Liver (tissue), 9 donors: ENCODE data around the gene ANKRD28. TPM values are rescaled to one million over a fixed set of nuclear protein-coding genes. Genes with fewer than 3 reads are reported as not detected.
A peak's percentile ranks its signal among the peaks of the same experiment; 100 is the strongest.

ENCODE experiments used
- DNase-seq: peaks from one replicate; pipeline ENCODE4 v3.0.0-alpha.2; 2017; ENCODE audit warnings: low spot score
- H3K27ac ChIP-seq, 2 donors: one replicate each; pipeline ENCODE4 v1.7.0; 2013; ENCODE audit warnings: inconsistent platforms in 2 of 2, low read length in 2 of 2, control low read depth in 1 of 2, low read depth in 1 of 2, mild to moderate bottlenecking in 1 of 2
- H3K27me3 ChIP-seq, 4 donors: one replicate each; pipeline versions ENCODE4 v1.6.1 to v1.7.0; 2013; ENCODE audit warnings: low read length in 3 of 4, inconsistent platforms in 1 of 4, mild to moderate bottlenecking in 1 of 4, moderate library complexity in 1 of 4; ENCODE audit not compliant: control insufficient read depth in 4 of 4, insufficient read depth in 4 of 4
- H3K36me3 ChIP-seq, 4 donors: one replicate each; pipeline versions ENCODE4 v1.6.1 to v1.7.0; 2013; ENCODE audit warnings: low read length in 3 of 4, mild to moderate bottlenecking in 3 of 4, low read depth in 1 of 4, moderate library complexity in 1 of 4; ENCODE audit not compliant: control insufficient read depth in 4 of 4, insufficient read depth in 3 of 4
- H3K4me1 ChIP-seq, 4 donors: one replicate each; pipeline versions ENCODE4 v1.6.1 to v1.7.0; 2013; ENCODE audit warnings: low read length in 3 of 4, mild to moderate bottlenecking in 3 of 4, moderate library complexity in 1 of 4; ENCODE audit not compliant: control insufficient read depth in 4 of 4, insufficient read depth in 4 of 4
- H3K4me3 ChIP-seq, 3 donors: one replicate each; pipeline versions ENCODE4 v1.6.1 to v1.7.0; 2013; ENCODE audit warnings: low read length in 3 of 3, control low read depth in 1 of 3, low read depth in 1 of 3, mild to moderate bottlenecking in 1 of 3
- H3K9ac ChIP-seq, 2 donors: one replicate each; pipeline ENCODE4 v1.7.0; 2013; ENCODE audit warnings: low read length in 2 of 2, mild to moderate bottlenecking in 2 of 2, moderate library complexity in 2 of 2, control low read depth in 1 of 2, low read depth in 1 of 2
- H3K9me3 ChIP-seq, 4 donors: one replicate each; pipeline versions ENCODE4 v1.6.1 to v1.7.0; 2013; ENCODE audit warnings: low read length in 3 of 4; ENCODE audit not compliant: control insufficient read depth in 4 of 4
- ATF3 ChIP-seq: IDR thresholded peaks from 2 replicates; pipeline ENCODE4 v1.6.1; 2016; ENCODE audit warnings: antibody characterized with exemption
- CTCF ChIP-seq: fragments of 150-350 bp; IDR thresholded peaks from 2 replicates; pipeline ENCODE4 v1.5.1; 2017; ENCODE audit warnings: improper control_type of control experiment, low read depth, low read length; ENCODE audit not compliant: missing input control
- EGR1 ChIP-seq, 2 donors: IDR thresholded peaks; 2 replicates each; pipeline ENCODE4 v1.6.1; 2016 to 2018; ENCODE audit warnings: antibody characterized with exemption in 2 of 2, low read depth in 2 of 2
- FOXA1 ChIP-seq: IDR thresholded peaks from 2 replicates; pipeline ENCODE4 v1.6.1; 2016; ENCODE audit warnings: antibody characterized with exemption
- GABPA ChIP-seq, 2 donors: IDR thresholded peaks in 1 of 2; conservative IDR thresholded peaks in 1 of 2; 2 replicates each; pipeline ENCODE4 v1.6.1; 2016; ENCODE audit warnings: antibody characterized with exemption in 2 of 2, mild to moderate bottlenecking in 1 of 2, moderate library complexity in 1 of 2
- HNF4A ChIP-seq, 2 donors: conservative IDR thresholded peaks; 2 replicates each; pipeline ENCODE4 v1.6.1; 2016; ENCODE audit warnings: antibody characterized with exemption in 2 of 2, mild to moderate bottlenecking in 2 of 2
- HNF4G ChIP-seq: IDR thresholded peaks from 2 replicates; pipeline ENCODE4 v1.6.1; 2016; ENCODE audit warnings: antibody characterized with exemption
- JUND ChIP-seq, 2 donors: IDR thresholded peaks; 2 replicates each; pipeline ENCODE4 v1.6.1; 2016; ENCODE audit warnings: antibody characterized with exemption in 2 of 2
- MAX ChIP-seq: IDR thresholded peaks from 2 replicates; pipeline ENCODE4 v1.6.1; 2016; ENCODE audit warnings: antibody characterized with exemption
- NR2F2 ChIP-seq: IDR thresholded peaks from 2 replicates; pipeline ENCODE4 v1.6.1; 2016; ENCODE audit warnings: antibody characterized with exemption
- RAD21 ChIP-seq, 2 donors: IDR thresholded peaks; 2 replicates each; pipeline ENCODE4 v1.6.1; 2016; ENCODE audit warnings: antibody characterized with exemption in 2 of 2, mild to moderate bottlenecking in 2 of 2
- REST ChIP-seq: IDR thresholded peaks from 2 replicates; pipeline ENCODE4 v1.6.1; 2016; ENCODE audit warnings: antibody characterized with exemption, mild to moderate bottlenecking
- RXRA ChIP-seq, 2 donors: IDR thresholded peaks; 2 replicates each; pipeline ENCODE4 v1.6.1; 2017 to 2018; ENCODE audit warnings: antibody characterized with exemption in 2 of 2, mild to moderate bottlenecking in 1 of 2
- SP1 ChIP-seq: IDR thresholded peaks from 2 replicates; pipeline ENCODE4 v1.6.1; 2018; ENCODE audit warnings: antibody characterized with exemption, mild to moderate bottlenecking
- TAF1 ChIP-seq: conservative IDR thresholded peaks from 2 replicates; pipeline ENCODE4 v1.6.1; 2016; ENCODE audit warnings: antibody characterized with exemption, mild to moderate bottlenecking
- YY1 ChIP-seq: IDR thresholded peaks from 2 replicates; pipeline ENCODE4 v1.6.1; 2016; ENCODE audit warnings: antibody characterized with exemption, mild to moderate bottlenecking
- ZBTB33 ChIP-seq: IDR thresholded peaks from 2 replicates; pipeline ENCODE4 v1.6.1; 2016; ENCODE audit warnings: antibody characterized with exemption
- WGBS: extraction: QIAGEN DNeasy Blood & Tissue Kit; methylation state at CpG from one replicate; pipeline ENCODE4 v1.1.7; 2013; 5-methylcytosine and 5-hydroxymethylcytosine counted together
- polyA plus RNA-seq, 2 donors: library from polyadenylated mRNA; stranded (reverse) in 1 of 2; unstranded in 1 of 2; fragments of 200-250 nt in 1 of 2; fragments of >200 nt in 1 of 2; fragmentation: Nextera tagmentation in 1 of 2; extraction: Ambion mirVana in 1 of 2; gene quantifications; one replicate each; pipeline versions ENCODE4 v1.2.1 to v1.2.3, GENCODE V29; 2013 to 2015
- total RNA-seq, 2 donors: library from RNA; depleted of rRNA; stranded (reverse); fragments of >200 nt; gene quantifications; one replicate each; pipeline ENCODE4 v1.2.3, GENCODE V29; 2014
- donor health status: healthy.
- donor health status: healthy.
- donor health status: healthy.
- donor health status: healthy.
- donor health status: healthy.

ANKRD28 gene
- total and polyA plus RNA-seq, 4 donors = 9.2 to 39.1 (median 16.8) TPM

- no peak for DNase-seq
- Histone ChIP-seq H3K9me3 (no peaks in the 10 kb centered on the region), H3K9ac (no peak overlapping the region), H3K27ac (no peak overlapping the region), H3K4me3 (no peak overlapping the region), H3K4me1 (peaks cover 0 to 30% (median 13%) of the 10 kb centered on the region in 4 donors), H3K36me3 (peaks cover 0 to 3% (median 2%) of the 10 kb centered on the region in 4 donors), H3K27me3 (no peaks in the 10 kb centered on the region)
- 86% methylated on average over 2 of the region's 2 CpGs for WGBS
- TF ChIP-seq NR2F2 = no peak
- no peak for TF ChIP-seq HNF4A (conservative IDR thresholded peaks at IDR 0.05)
- no peak for TF ChIP-seq YY1
Observed at GRCh38 chr3:15634671-15635070, 163.1 kb downstream of the ANKRD28 start.

- H3K4me1 ChIP-seq = peaks cover 0 to 30% (median 13%) of the 10 kb centered on the region in 4 donors
- H3K4me3 ChIP-seq = no peak overlapping the region
- H3K9ac ChIP-seq = no peak overlapping the region
- H3K36me3 ChIP-seq = peaks cover 0 to 3% (median 2%) of the 10 kb centered on the region in 4 donors
- no peak for DNase-seq
- H3K27ac ChIP-seq = no peak overlapping the region
- TF ChIP-seq JUND (IDR thresholded peaks at IDR 0.05) = peak in 1 of 2 donors; percentile 16
- TF ChIP-seq YY1 = peak; percentile 42
- TF ChIP-seq TAF1 = no peak
- peak in 1 of 2 donors; percentile 34 for TF ChIP-seq RXRA (IDR thresholded peaks at IDR 0.05)
- TF ChIP-seq RAD21 (IDR thresholded peaks at IDR 0.05) = peak; percentile 22 to 39
- peak in 1 of 2 donors; percentile 46 for TF ChIP-seq HNF4A (conservative IDR thresholded peaks at IDR 0.05)
- no peak for TF ChIP-seq GABPA (IDR thresholded peaks at IDR 0.05 in 1 of 2, conservative IDR thresholded peaks at IDR 0.05 in 1 of 2)
- WGBS = 30% methylated on average over 4 of the region's 4 CpGs
- H3K9me3 ChIP-seq = no peaks in the 10 kb centered on the region
- H3K27me3 ChIP-seq = no peaks in the 10 kb centered on the region
Observed at GRCh38 chr3:15633766-15634598, 163.8 kb downstream of the ANKRD28 start.

GRCh38 chr3:15633159-15633558 is 164.6 kb downstream of the ANKRD28 start:
- Histone ChIP-seq H3K27ac (no peak overlapping the region), H3K36me3 (peaks cover 0 to 3% (median 2%) of the 10 kb centered on the region in 4 donors), H3K9ac (no peak overlapping the region), H3K4me1 (peaks cover 0 to 30% (median 13%) of the 10 kb centered on the region in 4 donors), H3K9me3 (no peaks in the 10 kb centered on the region), H3K4me3 (no peak overlapping the region), H3K27me3 (no peaks in the 10 kb centered on the region)
- 93% methylated on average over 5 of the region's 5 CpGs for WGBS
- DNase-seq = no peak
- TF ChIP-seq JUND (IDR thresholded peaks at IDR 0.05) (no peak), EGR1 (IDR thresholded peaks at IDR 0.05; ENCODE audit: low read depth in 2 of 2) (no peak), YY1 (no peak), ATF3 (no peak), RAD21 (IDR thresholded peaks at IDR 0.05) (no peak), MAX (no peak), HNF4G (no peak), TAF1 (no peak), NR2F2 (no peak), RXRA (IDR thresholded peaks at IDR 0.05) (no peak), HNF4A (conservative IDR thresholded peaks at IDR 0.05) (no peak), SP1 (no peak), FOXA1 (no peak), CTCF (no peak), ZBTB33 (no peak), REST (no peak)
